GM21423 (cell line): Measurements from ENCODE around the gene MGAT5.

ENCODE experiments used
- ATAC-seq: cut with Tn5 transposase; IDR thresholded peaks from one replicate; pipeline ENCODE4 v1.9.1; 2021; ENCODE audit warnings: mild to moderate bottlenecking, moderate library complexity; ENCODE audit not compliant: unreplicated experiment

Gene MGAT5

DNA sequence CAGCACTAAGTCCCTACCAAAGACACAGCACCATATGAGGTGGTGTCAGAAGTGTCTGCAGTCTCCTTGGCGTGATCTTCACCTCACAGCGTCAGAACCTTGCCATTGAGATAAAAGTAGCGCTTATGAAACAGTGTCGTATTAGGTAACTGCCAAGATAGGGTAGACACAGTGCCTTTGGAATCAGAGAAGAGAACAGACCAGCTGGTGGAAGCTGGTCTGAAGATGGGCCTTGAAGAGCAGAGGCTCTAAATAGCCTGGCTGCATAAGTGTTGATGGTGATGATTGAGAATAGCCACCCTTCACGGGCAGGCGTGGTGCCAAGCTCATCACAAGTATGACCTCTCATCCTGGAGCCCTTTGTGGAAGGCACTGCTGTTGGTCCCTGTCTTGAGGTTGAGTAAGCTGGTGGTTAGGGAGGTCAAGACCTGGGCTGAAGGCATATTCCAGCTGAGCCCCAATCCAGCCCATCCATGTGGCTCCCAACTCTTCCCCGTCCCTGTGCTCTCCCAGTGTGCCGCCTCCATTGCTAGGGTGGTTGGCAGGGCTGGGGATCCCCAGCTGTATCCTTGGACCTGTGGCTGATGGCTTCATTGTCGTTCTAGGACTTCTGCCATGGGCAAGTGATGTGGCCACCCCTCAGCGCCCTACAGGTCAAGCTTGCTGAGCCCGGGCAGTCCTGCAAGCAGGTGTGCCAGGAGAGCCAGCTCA, 187.4 kb downstream of the MGAT5 start:
- ATAC-seq: no peak

DNA sequence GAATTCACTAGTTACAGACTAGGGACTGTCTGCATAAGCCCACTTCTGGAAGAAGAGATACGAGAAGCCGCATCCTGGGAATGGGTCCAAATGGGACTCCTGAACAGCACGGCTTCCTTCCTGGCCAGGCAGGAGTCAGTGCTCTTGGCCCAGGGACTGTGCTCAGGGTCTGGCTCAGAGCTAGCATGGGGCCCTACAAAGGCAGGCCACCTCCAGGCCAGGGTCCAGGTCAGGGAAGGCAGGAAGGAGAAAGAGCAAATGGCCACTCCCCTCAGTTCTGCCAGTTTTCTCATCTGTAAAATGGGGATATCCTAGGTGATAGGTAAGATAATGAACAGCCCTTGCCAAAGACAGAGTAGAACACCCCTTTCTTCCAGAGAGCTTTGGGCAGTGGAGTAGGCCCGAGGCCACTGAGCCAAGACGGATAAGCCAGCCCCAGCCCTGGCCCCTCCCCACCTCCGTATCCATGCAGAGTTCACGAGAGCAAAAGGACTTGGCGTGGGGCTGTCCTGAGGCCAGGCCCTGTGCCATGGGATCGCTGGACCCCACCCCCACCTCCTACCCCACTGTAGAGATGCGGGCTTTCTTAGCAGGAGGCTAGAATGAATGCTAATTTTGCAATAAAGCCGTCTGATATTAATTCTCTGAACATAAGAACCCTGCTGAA, 190.1 kb downstream of the MGAT5 start:
- no peak for ATAC-seq

DNA sequence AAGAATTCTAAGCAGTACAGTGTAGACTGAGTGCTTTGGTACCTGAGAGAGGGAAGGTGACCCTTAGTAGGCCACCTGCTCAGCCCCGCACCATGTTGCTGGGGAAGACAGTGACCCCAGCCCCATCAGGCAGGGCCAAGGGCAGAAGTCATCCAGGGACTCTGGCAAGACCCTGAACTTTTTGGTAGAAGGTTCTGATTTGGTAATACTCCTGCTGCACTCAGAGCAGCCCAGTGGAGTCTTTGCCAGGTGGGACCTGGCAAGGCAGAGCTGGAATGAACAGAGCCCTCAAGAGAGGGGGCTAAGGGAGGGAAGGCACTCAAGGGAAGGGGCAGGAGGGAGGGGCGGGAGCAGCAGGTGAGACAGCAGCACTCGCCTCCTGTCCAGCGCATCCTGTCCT, 191.2 kb downstream of the MGAT5 start:
- ATAC-seq: no peak

DNA sequence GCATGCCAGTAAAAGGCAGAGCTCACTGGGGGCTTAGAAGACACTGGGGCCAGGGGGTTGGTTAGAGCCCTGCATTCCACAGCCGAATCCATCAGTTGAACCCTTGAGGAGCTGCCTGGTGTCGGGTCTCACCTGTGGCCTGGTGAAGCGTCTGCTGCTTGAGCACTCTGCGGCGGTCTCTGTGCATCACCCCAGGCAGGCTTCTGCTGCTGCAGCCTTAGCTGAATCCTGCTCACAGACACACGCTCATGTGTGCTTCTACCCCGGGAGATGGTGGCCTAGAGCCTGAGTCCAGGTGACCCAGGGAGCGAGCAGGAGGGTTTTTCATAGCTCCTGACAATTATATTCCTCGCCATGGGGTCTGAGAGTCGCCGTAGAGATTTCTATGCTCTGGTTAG, 192.1 kb downstream of the MGAT5 start:
- no peak for ATAC-seq

DNA sequence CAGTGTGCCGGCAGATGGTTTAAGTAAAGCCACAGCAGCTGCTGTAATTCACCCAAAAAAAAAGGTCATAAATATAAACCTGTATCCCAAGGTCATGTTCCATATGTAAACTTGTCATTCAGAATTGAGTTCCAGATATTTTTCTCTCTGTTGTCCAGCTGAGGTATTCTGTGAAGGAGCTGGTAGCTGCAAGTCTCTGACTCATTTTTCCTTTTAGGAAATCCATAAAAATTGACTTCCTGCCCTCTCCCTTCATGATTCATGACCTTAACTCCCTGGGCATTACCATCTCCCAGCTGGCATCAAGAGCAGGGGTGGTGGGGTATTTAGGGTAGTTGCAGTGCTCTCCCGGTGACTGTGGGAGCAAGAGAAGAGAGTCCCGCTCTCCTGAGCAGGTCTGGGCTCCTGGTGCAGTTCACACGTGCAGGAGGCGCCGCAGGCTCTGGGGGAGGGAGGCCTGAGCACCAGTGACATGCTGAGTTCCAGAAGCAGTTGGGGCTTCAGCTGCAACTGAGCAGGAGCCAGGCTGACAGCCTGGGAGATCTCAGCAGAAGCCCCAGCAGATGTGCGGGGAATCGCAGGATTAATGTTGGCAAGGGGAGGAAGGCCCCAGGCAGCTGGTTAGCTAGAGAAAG, 192.6 kb downstream of the MGAT5 start:
- ATAC-seq: no peak

DNA sequence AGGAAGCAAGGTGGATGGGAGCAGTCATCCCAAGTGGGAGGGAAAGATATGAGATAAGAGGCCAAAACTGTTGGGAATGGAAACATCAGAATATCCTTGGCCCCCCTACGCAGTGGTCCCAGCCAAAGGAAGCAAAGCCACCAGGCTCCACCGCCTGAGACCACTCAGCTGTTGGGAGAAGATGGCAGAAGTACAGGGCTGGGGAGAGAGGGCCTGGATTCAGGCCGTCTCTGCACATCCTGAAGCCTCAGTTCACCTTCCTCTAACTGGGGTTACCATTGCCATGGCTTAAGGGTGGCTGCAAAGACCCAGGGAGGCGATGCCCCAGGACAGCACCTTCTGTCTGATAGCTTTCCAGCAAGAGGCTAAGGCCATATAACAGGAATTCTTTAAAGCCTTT, 193.8 kb downstream of the MGAT5 start:
- no peak for ATAC-seq

DNA sequence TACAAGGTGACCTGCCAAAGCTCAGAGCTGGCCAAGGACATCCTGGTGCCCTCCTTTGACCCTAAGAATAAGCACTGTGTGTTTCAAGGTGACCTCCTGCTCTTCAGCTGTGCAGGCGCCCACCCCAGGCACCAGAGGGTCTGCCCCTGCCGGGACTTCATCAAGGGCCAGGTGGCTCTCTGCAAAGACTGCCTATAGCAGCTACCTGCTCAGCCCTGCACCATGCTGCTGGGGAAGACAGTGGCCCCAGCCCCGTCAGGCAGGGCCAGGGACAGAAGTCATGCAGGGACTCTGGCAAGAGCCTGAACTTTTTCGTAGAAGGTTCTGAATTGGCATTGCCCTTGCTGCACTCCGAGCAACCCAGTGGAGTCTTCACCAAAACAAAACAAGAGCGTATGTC, 194.8 kb downstream of the MGAT5 start:
- no peak for ATAC-seq

DNA sequence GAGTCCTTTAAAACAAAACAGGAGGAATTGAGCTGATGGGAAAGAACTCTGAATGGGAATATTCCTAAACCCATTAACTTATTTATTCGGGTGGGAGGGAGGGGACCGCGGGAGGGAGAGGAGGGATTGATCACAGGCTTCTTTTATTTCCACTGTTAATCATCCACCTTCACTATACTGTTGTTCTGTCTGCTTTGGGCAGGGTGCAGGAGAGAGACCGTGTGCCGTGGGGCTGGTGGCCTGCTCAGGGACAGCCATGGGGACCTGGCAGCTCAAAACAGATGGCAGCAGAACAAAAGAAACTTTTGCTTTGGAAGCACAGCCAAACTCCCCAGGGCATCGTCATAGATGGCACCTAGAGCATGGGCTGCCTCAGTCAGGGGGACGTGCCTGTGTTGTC, 195.3 kb downstream of the MGAT5 start:
- ATAC-seq: no peak

DNA sequence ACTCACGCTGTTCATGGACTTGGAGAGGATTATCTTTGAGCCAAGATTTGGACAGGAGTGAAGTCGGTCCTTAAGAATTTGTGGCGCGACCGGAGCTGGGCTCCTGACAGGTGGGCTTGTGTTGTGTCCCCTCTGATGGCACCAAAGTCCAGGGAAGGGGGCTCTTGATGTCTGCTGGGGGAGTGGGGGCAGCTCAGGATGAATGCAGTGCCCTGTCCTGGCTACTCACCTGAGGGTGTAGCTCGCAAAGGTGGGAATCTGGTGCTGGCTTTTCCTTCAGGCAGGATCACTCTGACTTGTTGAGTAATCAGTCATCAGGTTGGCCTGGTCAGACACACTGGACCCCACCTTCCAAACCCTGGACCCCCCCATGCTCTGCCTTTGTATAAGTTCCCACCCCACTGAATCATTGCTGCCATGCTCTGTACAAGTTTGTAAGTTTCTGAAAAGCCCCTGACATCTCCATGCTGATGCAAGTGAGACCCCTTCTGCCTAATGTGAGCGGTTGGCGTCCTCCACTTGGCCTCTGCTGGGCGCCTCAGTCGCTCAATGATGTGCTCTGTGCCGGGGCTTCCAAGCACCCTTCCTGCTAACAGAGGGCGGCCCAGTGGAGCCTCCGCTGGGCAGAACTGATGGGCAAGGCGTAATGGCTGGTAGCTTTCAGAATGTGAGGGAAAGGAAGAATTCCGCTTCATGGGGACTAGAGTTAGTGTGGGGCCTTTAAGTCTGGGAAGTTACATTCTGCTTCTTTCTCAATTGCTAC, 196.1 kb downstream of the MGAT5 start:
- ATAC-seq: no peak

DNA sequence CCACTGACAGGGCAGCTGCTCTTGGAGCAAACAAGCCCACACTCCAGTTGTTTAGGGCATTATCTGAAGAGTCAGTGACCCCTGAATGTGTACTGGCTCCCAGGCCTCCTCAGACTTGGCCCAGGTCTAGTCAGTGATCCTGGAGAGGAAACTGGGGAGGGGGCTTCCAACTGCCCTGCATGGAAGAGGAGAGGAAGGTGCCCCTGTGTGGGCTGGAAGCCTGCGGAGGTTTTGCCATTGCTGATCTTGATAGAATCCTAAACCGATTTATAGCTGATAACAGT, 197.4 kb downstream of the MGAT5 start:
- no peak for ATAC-seq

DNA sequence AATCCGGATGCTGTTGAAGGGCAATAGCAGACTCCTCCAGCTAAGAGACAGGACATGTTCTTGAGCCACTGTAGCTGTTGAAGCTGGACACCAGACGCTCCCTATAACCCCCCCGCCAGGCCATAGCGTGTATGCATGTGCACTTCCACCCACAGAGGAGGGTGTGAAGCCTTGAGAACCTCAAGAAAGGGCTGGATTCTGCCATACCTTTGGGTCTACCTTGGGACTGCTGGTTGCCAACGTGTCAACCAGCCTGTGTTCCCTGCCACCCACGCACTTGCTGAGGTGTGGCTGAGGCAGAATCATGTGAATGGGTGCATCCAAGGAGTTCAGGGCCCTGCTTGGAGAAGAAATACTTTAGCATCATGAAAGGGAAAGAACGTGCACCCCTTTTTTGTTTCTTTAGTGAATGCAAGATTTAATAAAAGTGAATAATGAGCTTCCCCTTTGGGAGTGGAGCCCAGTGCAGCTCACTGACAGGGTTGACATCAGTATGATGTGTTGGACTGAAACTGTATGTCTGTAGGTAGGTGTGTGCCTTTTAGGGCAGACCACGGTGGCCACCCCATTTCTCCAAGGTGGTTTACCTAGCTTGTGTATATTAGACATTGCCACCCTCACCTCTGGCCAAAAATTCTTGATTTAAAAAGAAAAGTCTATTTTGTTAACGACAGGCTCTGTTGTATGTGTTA, 198.3 kb downstream of the MGAT5 start:
- no peak for ATAC-seq

DNA sequence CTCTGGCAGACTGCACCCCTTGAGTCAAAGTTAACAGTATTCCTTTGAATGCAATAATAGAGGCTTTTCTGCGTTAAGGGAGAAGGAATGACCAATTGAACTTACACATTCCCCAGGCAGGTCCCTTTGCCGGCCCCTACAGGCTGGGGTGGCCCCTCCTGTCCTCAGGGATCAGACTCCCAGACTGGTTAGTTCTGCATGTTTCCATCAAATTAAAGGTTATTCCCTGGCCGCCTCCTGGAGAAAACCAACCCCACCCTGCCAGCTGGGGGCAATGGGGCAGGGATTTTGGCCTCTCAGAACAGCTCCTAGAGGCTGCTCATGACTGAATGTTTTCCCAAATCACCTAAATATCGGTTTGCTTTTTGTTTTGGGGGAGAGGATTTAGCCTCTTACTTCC, 199.6 kb downstream of the MGAT5 start:
- no peak for ATAC-seq

DNA sequence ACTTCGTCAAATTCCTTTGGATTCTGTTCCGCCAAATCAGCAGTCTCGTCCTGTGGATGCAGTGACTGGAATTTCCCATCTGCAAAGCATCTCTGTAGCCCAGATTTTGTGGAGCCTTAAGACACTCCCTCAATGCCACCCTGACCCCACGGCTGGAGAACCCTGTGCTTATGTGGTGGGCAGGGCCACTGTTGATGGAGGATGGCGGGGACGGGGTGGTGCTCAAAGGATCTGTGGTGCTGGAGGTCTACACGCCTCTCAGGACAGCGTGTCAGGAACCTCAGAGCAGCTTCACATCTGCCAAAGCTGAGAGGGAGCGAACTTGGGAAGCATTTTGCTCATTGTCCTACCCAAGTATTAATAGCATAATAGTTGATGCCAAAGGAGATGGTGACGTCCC, 200.1 kb downstream of the MGAT5 start:
- ATAC-seq: no peak

DNA sequence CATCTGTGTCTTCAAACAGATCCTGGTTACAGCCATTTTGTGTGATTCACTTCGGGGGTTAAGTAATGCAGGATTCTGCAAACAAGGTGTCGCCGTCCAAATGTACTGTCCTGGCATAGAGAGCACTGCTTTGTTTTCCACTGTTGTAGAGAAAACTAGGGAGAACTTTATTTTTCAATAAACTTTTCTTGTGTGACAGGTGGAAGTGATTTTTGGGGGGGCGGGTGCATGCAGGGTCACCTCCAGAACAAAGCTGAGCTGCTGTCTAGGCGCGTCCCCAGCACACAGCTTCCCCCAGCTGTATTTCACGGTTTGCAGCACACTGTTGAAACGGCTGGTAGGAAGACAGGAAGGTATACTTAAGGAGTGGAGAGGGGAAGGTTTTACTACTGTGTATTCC, 200.6 kb downstream of the MGAT5 start:
- ATAC-seq: no peak

DNA sequence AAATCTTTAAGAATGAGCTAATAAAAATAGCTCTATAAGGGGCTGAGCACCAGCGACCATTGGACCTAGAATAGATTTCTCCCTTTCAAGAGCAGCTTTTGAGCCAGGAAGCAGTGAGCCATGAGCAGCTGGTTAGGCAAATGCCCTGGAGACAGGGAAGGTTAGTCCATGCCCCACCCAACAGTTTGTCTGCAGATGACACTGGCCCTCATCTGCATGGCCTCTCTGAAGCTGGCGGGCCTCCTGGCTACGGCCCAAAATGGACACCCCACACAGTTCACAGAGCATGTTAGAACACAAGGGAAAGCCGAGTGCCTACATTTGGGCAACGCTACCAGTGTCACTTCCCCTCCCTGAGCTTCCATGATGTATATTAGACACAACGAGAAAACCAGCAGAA, 201.1 kb downstream of the MGAT5 start:
- no peak for ATAC-seq

DNA sequence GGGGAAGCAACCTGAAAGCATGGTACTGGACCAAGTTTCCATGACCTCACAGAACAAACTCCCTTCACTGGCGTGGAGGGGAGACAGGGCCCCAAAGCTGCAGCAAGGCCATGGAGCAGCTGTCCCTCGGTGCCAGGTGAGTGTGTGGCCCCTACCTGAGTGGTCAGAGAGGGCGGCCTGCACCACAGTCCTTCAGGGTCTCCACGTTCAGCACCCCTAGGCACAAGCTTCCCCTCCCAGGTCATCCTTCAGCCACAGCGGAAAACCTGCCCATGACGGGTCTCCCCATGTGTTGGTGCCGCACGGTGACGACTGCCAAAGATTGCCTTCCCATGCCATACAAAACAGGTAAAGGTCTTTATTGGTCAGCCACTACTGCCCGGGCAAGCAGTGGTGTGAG, 201.6 kb downstream of the MGAT5 start:
- no peak for ATAC-seq

DNA sequence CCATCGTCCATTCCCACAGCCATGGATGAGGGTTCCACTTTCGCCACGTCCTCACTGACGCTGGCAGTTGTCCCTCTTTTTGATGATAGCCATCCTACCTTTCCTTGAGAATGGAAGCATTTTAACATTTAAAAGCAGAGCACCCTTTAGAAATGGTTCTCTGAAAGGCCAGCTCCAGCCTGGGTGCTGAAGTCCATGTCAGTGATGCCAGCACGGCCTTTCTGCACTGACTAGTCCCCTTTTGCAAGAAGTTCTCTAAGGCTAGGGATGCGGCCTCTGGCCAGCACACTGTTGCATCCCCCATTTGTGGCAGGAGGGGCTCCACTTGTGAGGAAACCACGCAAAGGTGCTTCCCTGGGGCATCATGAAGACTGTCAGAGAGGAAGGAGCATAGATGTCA, 203.5 kb downstream of the MGAT5 start:
- ATAC-seq: no peak

DNA sequence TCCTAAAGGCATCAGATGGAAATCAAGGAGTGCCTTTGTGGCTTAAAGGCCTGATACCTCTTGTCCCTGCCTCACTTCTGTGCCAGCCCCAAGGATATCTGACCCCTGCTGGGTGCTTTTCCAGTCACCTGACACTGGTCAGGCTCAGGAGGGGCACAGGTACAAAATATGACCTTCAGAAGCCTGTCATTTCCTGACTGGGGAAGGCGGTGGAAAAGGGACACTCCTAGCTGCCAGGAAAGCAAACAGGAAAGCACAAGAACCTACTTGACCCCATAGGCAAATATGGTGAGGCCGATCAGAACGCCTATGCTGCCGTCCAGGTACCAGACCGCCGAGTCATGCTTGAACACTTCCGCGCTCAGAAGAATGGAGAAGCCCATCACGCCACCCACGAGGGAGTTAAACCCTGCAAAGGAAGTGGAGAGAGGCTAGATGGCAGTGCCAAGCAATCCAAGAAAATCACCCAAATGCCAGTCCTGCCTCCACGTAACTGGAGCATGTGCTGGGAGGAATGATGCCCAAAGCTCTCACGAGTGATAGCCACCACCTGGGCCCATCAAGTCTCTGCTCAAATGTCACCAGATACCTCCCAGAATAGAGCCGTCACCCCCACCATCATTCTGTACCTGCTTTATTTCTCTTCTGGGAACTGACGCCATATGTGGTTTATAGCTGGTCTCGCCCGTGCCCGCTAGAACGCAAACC, 204.0 kb downstream of the MGAT5 start:
- ATAC-seq: no peak

DNA sequence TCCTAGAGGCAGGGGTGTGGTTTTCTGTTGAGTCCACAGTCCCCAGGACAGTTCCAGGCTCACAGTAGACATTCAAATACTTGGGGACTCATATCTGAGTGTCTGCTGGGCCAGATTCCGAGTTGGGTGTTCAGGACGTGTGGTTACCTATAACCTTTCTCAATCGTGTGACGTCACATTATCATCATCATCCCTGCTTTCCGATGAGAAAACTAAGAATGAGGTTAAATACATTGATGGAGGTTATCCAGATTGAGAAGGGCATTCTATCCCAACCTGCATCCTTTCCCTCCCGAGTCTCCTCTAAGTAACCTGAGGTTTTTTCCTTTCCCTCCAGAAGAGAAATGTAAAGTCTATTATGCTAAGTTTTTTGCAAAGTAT, 204.6 kb downstream of the MGAT5 start:
- no peak for ATAC-seq

DNA sequence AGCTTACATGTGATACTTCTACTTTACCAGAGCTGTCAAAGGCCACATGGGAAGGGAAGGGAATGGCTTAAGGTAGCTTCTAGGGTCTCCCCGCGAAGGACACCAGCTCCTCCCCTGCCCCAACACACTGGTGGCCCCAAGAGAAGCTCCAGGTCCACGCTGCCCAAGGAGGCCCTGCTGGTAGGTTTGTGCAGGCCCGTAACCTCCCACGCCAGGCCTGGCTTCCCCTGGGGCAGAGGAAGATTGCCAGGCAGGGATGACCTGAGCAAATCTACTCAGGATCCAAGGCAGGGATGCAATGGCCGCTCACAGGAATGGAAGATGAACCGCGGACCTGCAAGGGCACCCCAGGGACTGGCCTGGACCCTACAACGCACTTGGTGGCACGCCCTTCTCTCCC, 205.1 kb downstream of the MGAT5 start:
- ATAC-seq: no peak
